Neural cell (in vitro differentiated cells): ENCODE data around the gene ATMIN. TPM values are rescaled to one million over a fixed set of nuclear protein-coding genes. Genes with fewer than 3 reads are reported as not detected.

Experiments
- H2AFZ ChIP-seq: fragments of 200-600, 300-800 bp; sonication (generic), shearing (Covaris generic); 2 replicates; pipeline ENCODE4 v1.6.0; 2014; ENCODE audit warnings: low read depth, mild to moderate bottlenecking, antibody characterized with exemption, low read length, moderate library complexity
- H3F3A ChIP-seq: fragments of 200-600 bp; shearing (Covaris generic); 2 replicates; pipeline ENCODE4 v1.6.1; 2016; ENCODE audit warnings: mild to moderate bottlenecking, moderate library complexity, mixed read lengths, antibody characterized with exemption, low read length; ENCODE audit not compliant: insufficient read depth, poor library complexity, severe bottlenecking
- H3K27ac ChIP-seq: fragments of 200-600, 300-800 bp; sonication (generic), shearing (Covaris generic); 2 replicates; pipeline ENCODE4 v1.5.1; 2014; ENCODE audit warnings: mild to moderate bottlenecking, low read length, moderate library complexity
- H3K27me3 ChIP-seq: fragments of 300-800, 200-600 bp; sonication (generic), shearing (Covaris generic); 2 replicates; pipeline ENCODE4 v1.6.0; 2014; ENCODE audit warnings: mild to moderate bottlenecking, low read depth, low read length, moderate library complexity; ENCODE audit not compliant: insufficient read depth
- H3K36me3 ChIP-seq: fragments of 300-800, 200-600 bp; sonication (generic), shearing (Covaris generic); 2 replicates; pipeline ENCODE4 v1.5.1; 2014; ENCODE audit warnings: mild to moderate bottlenecking, antibody characterized with exemption, low read length, moderate library complexity; ENCODE audit not compliant: insufficient read depth
- H3K4me2 ChIP-seq: fragments of 300-800, 200-600 bp; sonication (generic), shearing (Covaris generic); 2 replicates; pipeline ENCODE4 v1.6.0; 2014; ENCODE audit warnings: mild to moderate bottlenecking, low read length
- H3K4me3 ChIP-seq: fragments of 300-800, 200-600 bp; sonication (generic), shearing (Covaris generic); 2 replicates; pipeline ENCODE4 v1.5.1; 2014; ENCODE audit warnings: mild to moderate bottlenecking, low read length, moderate library complexity
- H3K79me2 ChIP-seq: fragments of 200-600 bp; shearing (Covaris generic); replicated peaks from 2 replicates; pipeline ENCODE4 v1.6.0; 2014; ENCODE audit warnings: mild to moderate bottlenecking, low read length, moderate library complexity; ENCODE audit not compliant: insufficient read depth
- H3K9ac ChIP-seq: fragments of 300-800, 200-600 bp; sonication (generic), shearing (Covaris generic); 2 replicates; pipeline ENCODE4 v1.6.1; 2016; ENCODE audit warnings: mild to moderate bottlenecking, low read length, mixed read lengths
- H3K9me2 ChIP-seq: fragments of 200-600 bp; shearing (Covaris generic); 2 replicates; pipeline ENCODE4 v1.6.1; 2016; ENCODE audit warnings: mild to moderate bottlenecking, low read length, mixed read lengths; ENCODE audit not compliant: insufficient read depth
- H3K9me3 ChIP-seq: fragments of 200-600, 300-800 bp; sonication (generic), shearing (Covaris generic); 2 replicates; pipeline ENCODE4 v1.6.1; 2016; ENCODE audit warnings: mild to moderate bottlenecking, mixed run types, low read length, moderate library complexity, mixed read lengths
- H4K20me1 ChIP-seq: fragments of 200-600 bp; shearing (Covaris generic); 2 replicates; pipeline ENCODE4 v1.6.1; 2016; ENCODE audit warnings: mild to moderate bottlenecking, mixed run types; ENCODE audit not compliant: insufficient read depth
- EP300 ChIP-seq: fragments of 450-650 bp; conservative IDR thresholded peaks from 2 replicates; pipeline ENCODE4 v1.6.1; 2014; ENCODE audit warnings: antibody characterized with exemption, mild to moderate bottlenecking, moderate library complexity; ENCODE audit not compliant: poor library complexity, severe bottlenecking
- EZH2 ChIP-seq: fragments of 200-600, 300-800 bp; shearing (Covaris generic), sonication (generic); IDR thresholded peaks from 2 replicates; pipeline ENCODE4 v1.6.1; 2014; ENCODE audit warnings: antibody characterized with exemption, low read length, borderline replicate concordance, mild to moderate bottlenecking; ENCODE audit not compliant: insufficient read depth, poor library complexity, severe bottlenecking
- MXI1 ChIP-seq: fragments of 450-650 bp; conservative IDR thresholded peaks from 2 replicates; pipeline ENCODE4 v1.6.1; 2014; ENCODE audit warnings: antibody characterized with exemption, mild to moderate bottlenecking; ENCODE audit not compliant: poor library complexity, severe bottlenecking
- POLR2AphosphoS5 ChIP-seq: IDR thresholded peaks from 2 replicates; pipeline ENCODE4 v1.6.1; 2012
- RAD21 ChIP-seq: fragments of 450-650 bp; conservative IDR thresholded peaks from 2 replicates; pipeline ENCODE4 v1.6.1; 2014; ENCODE audit warnings: antibody characterized with exemption, mild to moderate bottlenecking, moderate library complexity
- SMC3 ChIP-seq: fragments of 450-650 bp; conservative IDR thresholded peaks from 2 replicates; pipeline ENCODE4 v1.6.1; 2014; ENCODE audit warnings: antibody characterized with exemption, mild to moderate bottlenecking, moderate library complexity; ENCODE audit not compliant: poor library complexity
- TAF1 ChIP-seq: IDR thresholded peaks from 2 replicates; pipeline ENCODE4 v1.6.1; 2012; ENCODE audit warnings: low read depth
- polyA plus RNA-seq: library from polyadenylated mRNA; depleted of rRNA; stranded (reverse); fragments of >200 nt; gene quantifications from 2 replicates; pipeline ENCODE4 v1.2.3, GENCODE V29; 2014
- TF ChIP-seq, protein P1 (sequence below): IDR thresholded peaks from 2 replicates; pipeline ENCODE4 v1.6.1; 2012; ENCODE audit warnings: borderline replicate concordance
- TF ChIP-seq, protein P2 (sequence below): fragments of 450-650 bp; IDR thresholded peaks from 2 replicates; pipeline ENCODE4 v1.5.1; 2014; ENCODE audit warnings: antibody characterized with exemption, mild to moderate bottlenecking, moderate library complexity; ENCODE audit not compliant: poor library complexity, severe bottlenecking

The ATMIN gene
- polyA plus RNA-seq, 1 donor from 2014 or later, result 62.3 TPM

DNA sequence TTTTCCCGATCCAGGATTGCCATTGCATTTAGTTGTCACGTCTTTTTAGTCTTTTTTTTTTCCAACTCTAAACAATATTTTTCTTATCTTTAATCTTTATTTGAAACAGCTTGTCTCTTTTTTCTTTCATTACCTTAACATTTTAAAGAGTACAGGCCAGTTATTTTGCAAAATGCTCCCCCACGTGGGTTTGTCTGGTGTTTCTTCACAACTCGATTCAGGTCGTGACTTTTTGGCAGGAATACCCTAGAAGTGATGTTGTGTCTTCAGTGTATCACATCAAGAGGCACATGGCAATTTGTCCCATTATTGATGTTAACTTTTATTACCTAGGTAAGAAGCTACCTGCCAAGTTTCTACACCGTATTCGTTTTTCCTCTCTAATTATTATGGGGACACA lies 46.9 kb upstream of the ATMIN start:
- Histone ChIP-seq H3K36me3 (no peaks in the 10 kb centered on the region), H2AFZ (no peak overlapping the region), H3K9me3 (no peaks in the 10 kb centered on the region), H3K9me2 (no peaks in the 10 kb centered on the region), H3K4me3 (no peak overlapping the region), H3K9ac (no peak overlapping the region), H3K27me3 (no peaks in the 10 kb centered on the region), H3F3A (no peaks in the 10 kb centered on the region), H3K27ac (no peak overlapping the region), H3K4me2 (no peak overlapping the region), H3K79me2 (peaks cover 5% of the 10 kb centered on the region), H4K20me1 (no peaks in the 10 kb centered on the region)
- TF ChIP-seq EZH2 (no peak), POLR2AphosphoS5 (no peak), TAF1 (no peak), EP300 (no peak), SMC3 (no peak), RAD21 (no peak), MXI1 (no peak)
- TF ChIP-seq, protein P1, sequence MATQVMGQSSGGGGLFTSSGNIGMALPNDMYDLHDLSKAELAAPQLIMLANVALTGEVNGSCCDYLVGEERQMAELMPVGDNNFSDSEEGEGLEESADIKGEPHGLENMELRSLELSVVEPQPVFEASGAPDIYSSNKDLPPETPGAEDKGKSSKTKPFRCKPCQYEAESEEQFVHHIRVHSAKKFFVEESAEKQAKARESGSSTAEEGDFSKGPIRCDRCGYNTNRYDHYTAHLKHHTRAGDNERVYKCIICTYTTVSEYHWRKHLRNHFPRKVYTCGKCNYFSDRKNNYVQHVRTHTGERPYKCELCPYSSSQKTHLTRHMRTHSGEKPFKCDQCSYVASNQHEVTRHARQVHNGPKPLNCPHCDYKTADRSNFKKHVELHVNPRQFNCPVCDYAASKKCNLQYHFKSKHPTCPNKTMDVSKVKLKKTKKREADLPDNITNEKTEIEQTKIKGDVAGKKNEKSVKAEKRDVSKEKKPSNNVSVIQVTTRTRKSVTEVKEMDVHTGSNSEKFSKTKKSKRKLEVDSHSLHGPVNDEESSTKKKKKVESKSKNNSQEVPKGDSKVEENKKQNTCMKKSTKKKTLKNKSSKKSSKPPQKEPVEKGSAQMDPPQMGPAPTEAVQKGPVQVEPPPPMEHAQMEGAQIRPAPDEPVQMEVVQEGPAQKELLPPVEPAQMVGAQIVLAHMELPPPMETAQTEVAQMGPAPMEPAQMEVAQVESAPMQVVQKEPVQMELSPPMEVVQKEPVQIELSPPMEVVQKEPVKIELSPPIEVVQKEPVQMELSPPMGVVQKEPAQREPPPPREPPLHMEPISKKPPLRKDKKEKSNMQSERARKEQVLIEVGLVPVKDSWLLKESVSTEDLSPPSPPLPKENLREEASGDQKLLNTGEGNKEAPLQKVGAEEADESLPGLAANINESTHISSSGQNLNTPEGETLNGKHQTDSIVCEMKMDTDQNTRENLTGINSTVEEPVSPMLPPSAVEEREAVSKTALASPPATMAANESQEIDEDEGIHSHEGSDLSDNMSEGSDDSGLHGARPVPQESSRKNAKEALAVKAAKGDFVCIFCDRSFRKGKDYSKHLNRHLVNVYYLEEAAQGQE, result no peak
- TF ChIP-seq, protein P2, sequence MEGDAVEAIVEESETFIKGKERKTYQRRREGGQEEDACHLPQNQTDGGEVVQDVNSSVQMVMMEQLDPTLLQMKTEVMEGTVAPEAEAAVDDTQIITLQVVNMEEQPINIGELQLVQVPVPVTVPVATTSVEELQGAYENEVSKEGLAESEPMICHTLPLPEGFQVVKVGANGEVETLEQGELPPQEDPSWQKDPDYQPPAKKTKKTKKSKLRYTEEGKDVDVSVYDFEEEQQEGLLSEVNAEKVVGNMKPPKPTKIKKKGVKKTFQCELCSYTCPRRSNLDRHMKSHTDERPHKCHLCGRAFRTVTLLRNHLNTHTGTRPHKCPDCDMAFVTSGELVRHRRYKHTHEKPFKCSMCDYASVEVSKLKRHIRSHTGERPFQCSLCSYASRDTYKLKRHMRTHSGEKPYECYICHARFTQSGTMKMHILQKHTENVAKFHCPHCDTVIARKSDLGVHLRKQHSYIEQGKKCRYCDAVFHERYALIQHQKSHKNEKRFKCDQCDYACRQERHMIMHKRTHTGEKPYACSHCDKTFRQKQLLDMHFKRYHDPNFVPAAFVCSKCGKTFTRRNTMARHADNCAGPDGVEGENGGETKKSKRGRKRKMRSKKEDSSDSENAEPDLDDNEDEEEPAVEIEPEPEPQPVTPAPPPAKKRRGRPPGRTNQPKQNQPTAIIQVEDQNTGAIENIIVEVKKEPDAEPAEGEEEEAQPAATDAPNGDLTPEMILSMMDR, result no peak

DNA sequence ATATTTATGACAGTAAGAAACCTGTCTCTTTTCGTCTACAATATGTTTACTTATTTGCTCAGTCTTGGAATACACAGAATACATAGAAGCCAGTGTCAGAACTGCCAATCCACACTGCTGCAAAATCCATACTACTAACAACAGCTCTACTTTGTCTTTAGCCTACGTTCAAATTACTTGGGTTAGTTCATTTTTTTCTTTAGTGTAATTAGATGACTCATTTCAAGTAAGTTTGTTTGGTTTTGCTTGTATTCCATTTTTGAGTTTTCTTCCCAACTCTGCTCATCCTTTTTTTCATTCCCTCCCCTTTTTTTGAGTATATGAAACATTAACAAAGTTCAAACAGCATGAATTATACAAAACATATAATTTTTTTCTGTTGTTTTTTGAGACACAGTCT lies 45.8 kb upstream of the ATMIN start:
- H3K27me3 ChIP-seq, result no peaks in the 10 kb centered on the region
- peaks cover 5% of the 10 kb centered on the region for H3K79me2 ChIP-seq
- no peak overlapping the region for H3K4me2 ChIP-seq

More for the DNA sequence above, 45.8 kb upstream of the ATMIN start:
- no peaks in the 10 kb centered on the region for H4K20me1 ChIP-seq
- no peaks in the 10 kb centered on the region for H3K9me2 ChIP-seq
- no peaks in the 10 kb centered on the region for H3K9me3 ChIP-seq
- no peak overlapping the region for H3K4me3 ChIP-seq
- no peaks in the 10 kb centered on the region for H3K36me3 ChIP-seq
- no peak for TF ChIP-seq MXI1
- no peak for TF ChIP-seq EP300
- TF ChIP-seq SMC3, result no peak
- TF ChIP-seq, protein P1, result no peak
- TF ChIP-seq POLR2AphosphoS5, result no peak
- TF ChIP-seq EZH2, result no peak
- no peak for TF ChIP-seq RAD21
- TF ChIP-seq, protein P2, result no peak
- no peak for TF ChIP-seq TAF1
- H3K9ac ChIP-seq, result no peak overlapping the region
- no peaks in the 10 kb centered on the region for H3F3A ChIP-seq
- H3K27ac ChIP-seq, result no peak overlapping the region
- no peak overlapping the region for H2AFZ ChIP-seq
